OCI-M1 (cell line): ENCODE results near the gene HEATR5A.
"Not testable (repeated sequence)": the region's sequence is repeated elsewhere in the genome, so short reads cannot be mapped to it uniquely, and the experiment has no call there.

ENCODE experiments used
- DNase-seq: peaks from one replicate; lab custom pipeline; 2025; lab: John Stamatoyannopoulos, UW

HEATR5A gene

GRCh38 chr14:31257554-31258426, 162.6 kb downstream of the HEATR5A start:
- DNase-seq, result peak; percentile 14

GRCh38 chr14:31257244-31257553, 163.2 kb downstream of the HEATR5A start:
- no peak for DNase-seq

GRCh38 chr14:31256534-31257243, 163.7 kb downstream of the HEATR5A start:
- DNase-seq, result no peak

GRCh38 chr14:31255918-31256317, 164.4 kb downstream of the HEATR5A start:
- DNase-seq, result not testable (repeated sequence)

GRCh38 chr14:31255286-31255685, 165.1 kb downstream of the HEATR5A start:
- DNase-seq, result no peak

- no peak for DNase-seq
Observed at GRCh38 chr14:31253746-31254471, 166.4 kb downstream of the HEATR5A start.

- DNase-seq, result no peak
Observed at GRCh38 chr14:31252865-31253264, 167.5 kb downstream of the HEATR5A start.

- no peak for DNase-seq
Observed at GRCh38 chr14:31251028-31251958, 169.1 kb downstream of the HEATR5A start.

- DNase-seq, result no peak
Observed at GRCh38 chr14:31244626-31245025, 175.7 kb downstream of the HEATR5A start.

- DNase-seq, result no peak
Observed at GRCh38 chr14:31243860-31244259, 176.5 kb downstream of the HEATR5A start.

- DNase-seq, result peak; percentile 86
Observed at GRCh38 chr14:31242161-31242940, 178.0 kb downstream of the HEATR5A start.
